OCI-LY3 (cell line): ENCODE data around the gene CHST12.

Experiments
- H2AFZ ChIP-seq: fragments of 200-600, 300-600 bp; shearing (Covaris generic); 2 replicates; pipeline ENCODE4 v1.6.0; 2014; ENCODE audit warnings: antibody characterized with exemption, low read depth, low read length
- H3K27ac ChIP-seq: fragments of 200-600, 300-600 bp; sonication (generic); 2 replicates; pipeline ENCODE4 v1.5.1; 2014; ENCODE audit warnings: mild to moderate bottlenecking, low read length, moderate library complexity, mixed read lengths
- H3K27me3 ChIP-seq: fragments of 200-600, 300-600 bp; sonication (generic); 2 replicates; pipeline ENCODE4 v1.6.1; 2014; ENCODE audit warnings: low read depth, low read length, mixed read lengths
- H3K36me3 ChIP-seq: fragments of 200-600, 300-600 bp; sonication (generic); replicated peaks from 2 replicates; pipeline ENCODE3; 2014; ENCODE audit warnings: low read depth, low read length, mixed read lengths
- H3K4me1 ChIP-seq: fragments of 300-600, 200-600 bp; sonication (generic); 2 replicates; pipeline ENCODE4 v1.6.1; 2014; ENCODE audit warnings: low read length, mixed read lengths
- H3K4me2 ChIP-seq: fragments of 200-600, 300-600 bp; sonication (generic); 2 replicates; pipeline ENCODE4 v1.6.1; 2014; ENCODE audit warnings: low read length, mixed read lengths
- H3K4me3 ChIP-seq: fragments of 300-600, 200-600 bp; sonication (generic); 2 replicates; pipeline ENCODE4 v1.5.1; 2014; ENCODE audit warnings: antibody characterized with exemption, mild to moderate bottlenecking, low read length, moderate library complexity
- H3K79me2 ChIP-seq: fragments of 300-600, 200-600 bp; shearing (Covaris generic); 2 replicates; pipeline ENCODE4 v1.6.1; 2014; ENCODE audit warnings: mild to moderate bottlenecking, low read length, mixed read lengths
- H3K9ac ChIP-seq: fragments of 300-600, 200-600 bp; shearing (Covaris generic); 2 replicates; pipeline ENCODE4 v1.6.0; 2014; ENCODE audit warnings: mild to moderate bottlenecking, low read length, moderate library complexity
- H3K9me3 ChIP-seq: fragments of 200-600, 300-600 bp; shearing (Covaris generic); 2 replicates; pipeline ENCODE4 v1.6.1; 2014; ENCODE audit warnings: low read length, mixed read lengths; ENCODE audit not compliant: insufficient read depth
- H4K20me1 ChIP-seq: fragments of 200-600, 300-600 bp; sonication (generic); 2 replicates; pipeline ENCODE4 v1.6.1; 2016; ENCODE audit warnings: low read length, mixed read lengths; ENCODE audit not compliant: insufficient read depth
- CTCF ChIP-seq: fragments of 200-600, 300-600 bp; sonication (generic); IDR thresholded peaks from 2 replicates; pipeline ENCODE4 v1.5.1; 2014; ENCODE audit warnings: antibody characterized with exemption, low read length, low read depth
- EZH2phosphoT487 ChIP-seq: fragments of 200-600 bp; shearing (Covaris generic); IDR thresholded peaks from 2 replicates; pipeline ENCODE4 v1.6.1; 2018; ENCODE audit warnings: antibody characterized with exemption, mixed run types, low read depth

The CHST12 gene

GRCh38 chr7:2481195-2481594 is 77.8 kb downstream of the CHST12 start:
- H3K27me3 ChIP-seq, result no peaks in the 10 kb centered on the region
- H3K79me2 ChIP-seq, result no peaks in the 10 kb centered on the region
- no peak overlapping the region for H3K27ac ChIP-seq
- no peak overlapping the region for H3K4me3 ChIP-seq
- no peak overlapping the region for H2AFZ ChIP-seq
- no peak for TF ChIP-seq CTCF
- no peak for TF ChIP-seq EZH2phosphoT487
- no peaks in the 10 kb centered on the region for H4K20me1 ChIP-seq
- H3K36me3 ChIP-seq, result no peaks in the 10 kb centered on the region
- no peak overlapping the region for H3K9ac ChIP-seq
- no peak overlapping the region for H3K4me2 ChIP-seq
- no peaks in the 10 kb centered on the region for H3K9me3 ChIP-seq
- H3K4me1 ChIP-seq, result no peaks in the 10 kb centered on the region

GRCh38 chr7:2482725-2483451 is 79.5 kb downstream of the CHST12 start:
- Histone ChIP-seq H3K27ac (no peak overlapping the region), H2AFZ (no peak overlapping the region), H3K27me3 (no peaks in the 10 kb centered on the region), H3K4me3 (no peak overlapping the region), H4K20me1 (no peaks in the 10 kb centered on the region), H3K4me2 (no peak overlapping the region), H3K4me1 (no peaks in the 10 kb centered on the region), H3K9ac (no peak overlapping the region), H3K9me3 (no peaks in the 10 kb centered on the region), H3K36me3 (no peaks in the 10 kb centered on the region), H3K79me2 (no peaks in the 10 kb centered on the region)
- no peak for TF ChIP-seq EZH2phosphoT487
- peak; percentile 12; the same call in 1 of the 2 replicates for TF ChIP-seq CTCF

GRCh38 chr7:2483494-2483893 is 80.1 kb downstream of the CHST12 start:
- H3K4me3 ChIP-seq, result no peak overlapping the region
- no peaks in the 10 kb centered on the region for H3K36me3 ChIP-seq
- no peak overlapping the region for H3K4me2 ChIP-seq
- no peak overlapping the region for H3K9ac ChIP-seq
- no peaks in the 10 kb centered on the region for H3K79me2 ChIP-seq
- H3K27me3 ChIP-seq, result no peaks in the 10 kb centered on the region
- H2AFZ ChIP-seq, result no peak overlapping the region
- TF ChIP-seq EZH2phosphoT487 (no peak), CTCF (no peak)
- no peak overlapping the region for H3K27ac ChIP-seq
- H3K4me1 ChIP-seq, result no peaks in the 10 kb centered on the region
- no peaks in the 10 kb centered on the region for H4K20me1 ChIP-seq
- no peaks in the 10 kb centered on the region for H3K9me3 ChIP-seq

GRCh38 chr7:2484868-2485267 is 81.5 kb downstream of the CHST12 start:
- H3K9me3 ChIP-seq, result no peaks in the 10 kb centered on the region

More at GRCh38 chr7:2484868-2485267, 81.5 kb downstream of the CHST12 start:
- Histone ChIP-seq H3K9ac (no peak overlapping the region), H3K4me1 (no peaks in the 10 kb centered on the region), H3K36me3 (no peaks in the 10 kb centered on the region), H2AFZ (no peak overlapping the region), H3K27me3 (no peaks in the 10 kb centered on the region), H3K79me2 (no peaks in the 10 kb centered on the region), H3K4me3 (no peak overlapping the region), H4K20me1 (no peaks in the 10 kb centered on the region), H3K27ac (no peak overlapping the region), H3K4me2 (no peak overlapping the region)
- no peak for TF ChIP-seq EZH2phosphoT487
- no peak for TF ChIP-seq CTCF
